Measurements from ENCODE around the gene TMEM25.
"Not testable (repeated sequence)": the region's sequence is repeated elsewhere in the genome, so short reads cannot be mapped to it uniquely, and the experiment has no call there.

Gene TMEM25

DNA sequence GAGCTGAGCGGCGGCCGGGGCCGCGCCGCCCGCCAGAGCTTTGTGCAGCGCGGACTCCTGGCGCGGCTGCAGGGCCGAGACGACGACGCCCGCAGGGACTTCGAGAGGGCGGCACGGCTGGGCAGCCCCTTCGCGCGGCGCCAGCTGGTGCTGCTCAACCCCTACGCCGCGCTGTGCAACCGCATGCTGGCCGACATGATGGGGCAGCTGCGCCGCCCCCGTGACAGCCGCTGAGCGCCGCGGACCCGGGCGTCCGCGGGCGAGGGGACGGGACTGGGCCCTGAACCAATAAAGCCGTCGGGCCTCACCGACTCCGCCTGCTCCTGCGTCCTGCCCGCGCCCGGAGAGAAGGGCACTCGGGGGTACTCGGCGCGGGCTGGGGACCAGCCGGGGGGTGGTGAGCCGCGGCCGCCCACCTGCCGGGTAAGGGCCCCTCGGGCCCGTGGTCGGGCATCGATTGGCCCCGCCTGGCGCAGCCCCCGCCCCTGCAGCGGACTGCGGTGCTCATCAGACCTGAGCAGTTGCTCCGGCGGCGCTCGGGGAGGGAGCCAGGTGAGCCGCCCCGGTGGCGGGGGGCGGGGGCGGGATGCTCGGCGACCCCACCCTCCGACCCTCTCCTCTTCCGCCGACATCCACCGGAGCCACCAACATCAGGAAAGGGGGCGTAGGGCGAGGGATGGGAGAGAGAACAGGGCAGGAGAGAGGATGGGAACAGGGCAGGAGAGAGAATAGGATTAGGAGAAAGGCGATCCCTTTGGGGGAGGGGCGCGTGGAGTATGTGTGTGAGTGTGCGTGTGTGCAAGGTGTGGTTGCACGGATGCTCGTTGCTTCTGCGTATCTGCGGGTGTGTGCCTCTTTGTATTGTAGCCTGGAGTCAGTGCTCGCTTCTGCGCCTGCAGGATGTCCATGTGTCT lies at the start of gene TMEM25:
TMEM25 (plus strand) TSS at position 510 of the 914 bp plus-strand sequence. CDS start 610 bp downstream, outside the sequence.
- peak; percentile 79 for DNase-seq

DNA sequence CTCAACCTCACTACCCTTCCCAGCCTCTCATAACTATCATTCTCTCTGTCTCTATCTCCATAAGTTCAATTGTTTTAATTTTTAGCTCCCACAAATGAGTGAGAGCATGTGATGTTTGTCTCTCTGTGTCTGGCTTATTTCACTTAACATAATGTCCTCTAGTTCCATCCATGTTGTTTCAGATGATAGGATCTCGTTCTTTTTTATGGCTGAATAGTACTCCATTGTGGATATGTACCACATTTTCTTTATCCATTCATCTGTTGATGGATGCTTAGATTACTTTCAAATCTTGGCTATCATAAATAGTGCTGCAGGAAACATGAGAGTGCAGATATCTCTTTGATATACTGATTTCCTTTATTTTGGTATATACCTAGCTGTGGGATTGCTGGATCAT lies 49.8 kb upstream of the TMEM25 start:
- not testable (repeated sequence) for DNase-seq

DNA sequence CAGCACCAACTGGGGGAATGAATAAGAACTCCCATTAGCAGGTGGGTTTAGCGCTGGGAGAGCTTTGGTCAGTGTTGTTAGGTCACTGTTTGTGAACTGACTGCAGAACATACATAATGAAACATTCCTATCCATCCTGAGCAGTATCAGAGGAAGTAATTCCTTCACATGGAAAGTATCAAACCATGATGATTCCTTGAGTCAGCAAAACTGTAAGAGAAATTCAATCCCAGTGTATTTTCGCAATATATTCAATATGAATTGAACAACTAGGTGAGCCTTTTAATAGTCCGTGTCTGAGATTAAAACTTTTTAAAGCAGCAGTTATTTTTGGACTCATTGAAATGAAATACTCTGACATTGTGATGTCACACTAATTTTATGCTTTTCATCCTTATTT lies 46.6 kb upstream of the TMEM25 start:
- no peak for DNase-seq

DNA sequence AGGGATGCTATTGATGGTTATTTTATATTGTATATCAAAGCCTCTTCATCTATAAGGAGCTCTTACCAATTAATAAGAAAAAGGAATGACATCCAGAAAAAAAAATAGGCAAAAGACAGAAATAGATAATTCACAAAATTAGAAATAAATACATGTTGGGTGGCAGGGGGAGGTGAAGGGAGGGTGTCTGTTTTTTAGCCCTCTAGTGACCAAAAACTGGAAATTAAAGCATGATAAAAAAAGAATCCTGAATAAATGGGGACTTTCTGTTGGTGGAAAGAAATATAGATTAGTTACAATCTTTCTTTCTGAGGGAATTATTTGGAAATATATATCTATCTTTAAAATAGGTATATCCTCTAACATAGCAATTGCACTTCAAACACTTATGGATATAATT lies 45.7 kb upstream of the TMEM25 start:
- DNase-seq, result no peak

DNA sequence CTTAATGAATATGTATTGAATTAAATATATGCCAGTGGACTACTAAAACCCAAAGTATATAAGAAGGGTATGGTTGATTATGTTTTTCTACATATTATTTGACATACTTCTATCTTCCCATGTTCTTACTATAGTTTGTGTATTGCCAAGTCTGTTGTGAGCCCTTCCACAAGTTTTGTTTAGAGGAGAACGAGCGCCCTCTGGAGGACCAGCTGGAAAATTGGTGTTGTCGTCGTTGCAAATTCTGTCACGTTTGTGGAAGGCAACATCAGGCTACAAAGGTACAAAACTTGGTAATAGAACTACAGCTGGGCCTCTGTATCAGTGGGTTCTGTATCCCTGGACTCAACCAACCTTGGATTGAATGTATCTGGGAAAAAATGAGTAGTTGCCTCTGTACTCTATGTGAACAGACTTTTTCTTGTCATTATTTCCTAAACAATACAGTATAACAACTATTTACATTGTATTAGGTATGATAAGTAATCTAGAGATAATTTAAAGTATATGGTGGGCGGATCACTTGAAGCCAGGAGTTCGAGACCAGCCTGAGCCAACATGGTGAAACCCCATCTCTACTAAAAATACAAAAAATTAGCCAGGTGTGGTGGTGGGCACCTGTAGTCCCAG lies 42.4 kb upstream of the TMEM25 start:
- peak; percentile 75 for DNase-seq

DNA sequence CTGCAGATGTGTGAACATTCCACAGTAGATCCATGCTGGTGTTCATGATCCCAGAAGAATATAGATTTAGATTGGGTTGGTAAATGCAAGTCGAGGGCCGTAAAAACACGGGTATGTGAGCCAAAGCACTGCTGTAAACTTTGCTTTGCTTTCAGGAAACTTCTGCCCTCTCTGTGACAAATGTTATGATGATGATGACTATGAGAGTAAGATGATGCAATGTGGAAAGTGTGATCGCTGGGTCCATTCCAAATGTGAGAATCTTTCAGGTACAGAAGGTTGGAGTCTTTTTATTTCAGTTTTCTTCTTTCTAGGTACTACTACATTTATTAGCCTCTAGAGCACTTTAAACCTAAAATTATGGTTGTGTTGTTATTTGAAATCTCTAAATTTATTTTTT lies 40.0 kb upstream of the TMEM25 start:
- DNase-seq, result no peak

DNA sequence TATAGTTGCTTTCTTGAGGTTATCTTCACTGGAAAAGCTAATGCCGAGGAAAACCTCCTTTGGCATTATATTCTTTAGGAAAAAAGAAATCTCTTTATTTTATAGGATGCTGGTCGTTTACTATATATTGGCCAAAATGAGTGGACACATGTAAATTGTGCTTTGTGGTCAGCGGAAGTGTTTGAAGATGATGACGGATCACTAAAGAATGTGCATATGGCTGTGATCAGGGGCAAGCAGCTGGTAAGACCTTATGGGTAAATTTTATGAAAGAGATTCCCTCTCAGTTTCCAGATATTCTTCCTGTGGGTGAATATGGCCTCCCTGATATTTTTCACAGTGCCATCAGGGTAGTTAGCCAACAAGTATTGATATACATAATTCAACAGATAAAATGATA lies 33.2 kb upstream of the TMEM25 start:
- DNase-seq, result no peak

DNA sequence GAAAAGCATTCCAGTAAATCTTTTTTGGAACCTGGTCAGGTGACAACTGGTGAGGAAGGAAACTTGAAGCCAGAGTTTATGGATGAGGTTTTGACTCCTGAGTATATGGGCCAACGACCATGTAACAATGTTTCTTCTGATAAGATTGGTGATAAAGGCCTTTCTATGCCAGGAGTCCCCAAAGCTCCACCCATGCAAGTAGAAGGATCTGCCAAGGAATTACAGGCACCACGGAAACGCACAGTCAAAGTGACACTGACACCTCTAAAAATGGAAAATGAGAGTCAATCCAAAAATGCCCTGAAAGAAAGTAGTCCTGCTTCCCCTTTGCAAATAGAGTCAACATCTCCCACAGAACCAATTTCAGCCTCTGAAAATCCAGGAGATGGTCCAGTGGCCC lies 27.8 kb upstream of the TMEM25 start:
- DNase-seq, result no peak

DNA sequence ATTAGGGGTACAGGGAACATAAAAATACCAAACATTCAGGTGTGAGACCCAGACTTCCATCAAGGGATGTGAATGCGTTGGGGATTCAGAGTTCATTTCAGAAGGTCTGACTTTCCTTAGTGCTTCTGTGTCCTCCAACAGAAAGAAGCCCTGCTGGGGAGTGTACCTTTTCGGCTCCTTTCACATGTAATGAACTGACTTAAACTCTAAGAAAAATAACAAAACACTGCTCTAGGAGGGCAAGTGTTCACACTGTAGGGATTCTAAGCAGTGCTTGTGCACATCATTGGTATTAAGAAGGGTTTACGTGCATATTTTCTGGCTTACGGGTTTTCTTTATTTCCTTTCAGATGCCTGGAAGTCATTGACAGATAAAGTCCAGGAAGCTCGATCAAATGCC lies 19.4 kb upstream of the TMEM25 start:
- DNase-seq, result no peak

DNA sequence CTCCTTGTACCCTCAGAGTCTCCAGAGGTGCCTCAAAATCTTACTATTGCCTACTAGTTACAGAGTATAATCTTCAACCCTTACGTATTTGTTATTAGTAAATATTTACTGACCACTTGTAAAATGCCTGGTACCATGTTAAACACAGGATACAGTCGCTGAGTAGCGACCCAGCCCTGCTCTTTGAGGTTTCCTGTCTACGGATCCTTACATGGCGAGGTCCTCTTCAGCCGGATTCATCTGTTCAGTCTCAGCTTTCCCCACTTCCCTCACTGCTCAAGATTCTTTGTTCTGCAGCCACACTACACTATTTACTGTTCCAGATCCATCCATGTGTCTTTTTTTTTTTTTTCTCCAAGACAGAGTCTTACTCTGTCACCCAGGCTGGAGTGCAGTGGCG lies 16.9 kb upstream of the TMEM25 start:
- DNase-seq, result no peak

DNA sequence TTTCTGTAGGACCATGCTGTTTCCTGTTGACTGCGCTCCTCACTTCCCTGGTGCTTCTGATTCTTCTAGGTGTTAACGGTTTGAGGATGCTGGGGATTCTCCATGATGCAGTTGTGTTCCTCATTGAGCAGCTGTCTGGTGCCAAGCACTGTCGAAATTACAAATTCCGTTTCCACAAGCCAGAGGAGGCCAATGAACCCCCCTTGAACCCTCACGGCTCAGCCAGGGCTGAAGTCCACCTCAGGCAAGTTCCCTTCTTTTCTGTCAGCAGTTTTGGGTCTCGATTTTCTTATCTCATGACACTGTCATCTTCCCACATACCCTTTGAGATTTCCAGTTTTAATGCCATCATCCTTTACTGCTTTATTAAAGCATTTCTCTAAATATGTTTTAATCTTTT lies 11.4 kb upstream of the TMEM25 start:
- no peak for DNase-seq

DNA sequence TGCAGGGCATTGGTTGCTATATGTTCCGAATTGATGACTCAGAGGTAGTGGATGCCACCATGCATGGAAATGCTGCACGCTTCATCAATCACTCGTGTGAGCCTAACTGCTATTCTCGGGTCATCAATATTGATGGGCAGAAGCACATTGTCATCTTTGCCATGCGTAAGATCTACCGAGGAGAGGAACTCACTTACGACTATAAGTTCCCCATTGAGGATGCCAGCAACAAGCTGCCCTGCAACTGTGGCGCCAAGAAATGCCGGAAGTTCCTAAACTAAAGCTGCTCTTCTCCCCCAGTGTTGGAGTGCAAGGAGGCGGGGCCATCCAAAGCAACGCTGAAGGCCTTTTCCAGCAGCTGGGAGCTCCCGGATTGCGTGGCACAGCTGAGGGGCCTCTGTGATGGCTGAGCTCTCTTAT lies 9.1 kb upstream of the TMEM25 start:
- DNase-seq, result no peak

DNA sequence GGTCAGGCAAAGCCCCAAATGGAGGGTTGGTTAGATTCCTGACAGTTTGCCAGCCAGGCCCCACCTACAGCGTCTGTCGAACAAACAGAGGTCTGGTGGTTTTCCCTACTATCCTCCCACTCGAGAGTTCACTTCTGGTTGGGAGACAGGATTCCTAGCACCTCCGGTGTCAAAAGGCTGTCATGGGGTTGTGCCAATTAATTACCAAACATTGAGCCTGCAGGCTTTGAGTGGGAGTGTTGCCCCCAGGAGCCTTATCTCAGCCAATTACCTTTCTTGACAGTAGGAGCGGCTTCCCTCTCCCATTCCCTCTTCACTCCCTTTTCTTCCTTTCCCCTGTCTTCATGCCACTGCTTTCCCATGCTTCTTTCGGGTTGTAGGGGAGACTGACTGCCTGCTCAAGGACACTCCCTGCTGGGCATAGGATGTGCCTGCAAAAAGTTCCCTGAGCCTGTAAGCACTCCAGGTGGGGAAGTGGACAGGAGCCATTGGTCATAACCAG lies 8.4 kb upstream of the TMEM25 start:
- no peak for DNase-seq

DNA sequence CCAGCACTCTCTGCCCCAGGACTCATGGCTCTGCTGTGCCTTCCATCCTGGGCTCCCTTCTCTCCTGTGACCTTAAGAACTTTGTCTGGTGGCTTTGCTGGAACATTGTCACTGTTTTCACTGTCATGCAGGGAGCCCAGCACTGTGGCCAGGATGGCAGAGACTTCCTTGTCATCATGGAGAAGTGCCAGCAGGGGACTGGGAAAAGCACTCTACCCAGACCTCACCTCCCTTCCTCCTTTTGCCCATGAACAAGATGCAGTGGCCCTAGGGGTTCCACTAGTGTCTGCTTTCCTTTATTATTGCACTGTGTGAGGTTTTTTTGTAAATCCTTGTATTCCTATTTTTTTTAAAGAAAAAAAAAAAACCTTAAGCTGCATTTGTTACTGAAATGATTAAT lies 6.6 kb upstream of the TMEM25 start:
- no peak for DNase-seq

DNA sequence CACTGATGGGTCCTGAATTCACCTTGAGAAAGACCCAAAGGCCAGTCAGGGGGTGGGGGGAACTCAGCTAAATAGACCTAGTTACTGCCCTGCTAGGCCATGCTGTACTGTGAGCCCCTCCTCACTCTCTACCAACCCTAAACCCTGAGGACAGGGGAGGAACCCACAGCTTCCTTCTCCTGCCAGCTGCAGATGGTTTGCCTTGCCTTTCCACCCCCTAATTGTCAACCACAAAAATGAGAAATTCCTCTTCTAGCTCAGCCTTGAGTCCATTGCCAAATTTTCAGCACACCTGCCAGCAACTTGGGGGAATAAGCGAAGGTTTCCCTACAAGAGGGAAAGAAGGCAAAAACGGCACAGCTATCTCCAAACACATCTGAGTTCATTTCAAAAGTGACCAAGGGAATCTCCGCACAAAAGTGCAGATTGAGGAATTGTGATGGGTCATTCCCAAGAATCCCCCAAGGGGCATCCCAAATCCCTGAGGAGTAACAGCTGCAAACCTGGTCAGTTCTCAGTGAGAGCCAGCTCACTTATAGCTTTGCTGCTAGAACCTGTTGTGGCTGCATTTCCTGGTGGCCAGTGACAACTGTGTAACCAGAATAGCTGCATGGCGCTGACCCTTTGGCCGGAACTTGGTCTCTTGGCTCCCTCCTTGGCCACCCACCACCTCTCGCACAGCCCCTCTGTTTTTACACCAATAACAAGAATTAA lies 6.1 kb upstream of the TMEM25 start:
- DNase-seq, result no peak

DNA sequence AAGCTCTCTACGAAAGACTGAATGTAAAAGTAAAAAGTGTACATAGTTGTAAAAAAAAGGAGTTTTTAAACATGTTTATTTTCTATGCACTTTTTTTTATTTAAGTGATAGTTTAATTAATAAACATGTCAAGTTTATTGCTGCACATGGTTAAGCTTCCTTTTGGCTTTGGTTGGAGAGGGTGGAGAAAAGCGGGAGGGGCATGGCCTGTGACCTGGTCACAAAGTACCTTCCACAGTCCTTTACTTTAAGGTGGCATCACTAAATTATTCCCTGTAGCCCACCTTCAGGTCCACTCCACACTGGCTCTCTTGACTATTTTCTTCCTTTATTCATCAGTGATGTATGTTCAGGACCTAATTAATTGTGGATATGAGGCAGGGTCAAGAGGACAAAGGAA lies 4.3 kb upstream of the TMEM25 start:
- no peak for DNase-seq

DNA sequence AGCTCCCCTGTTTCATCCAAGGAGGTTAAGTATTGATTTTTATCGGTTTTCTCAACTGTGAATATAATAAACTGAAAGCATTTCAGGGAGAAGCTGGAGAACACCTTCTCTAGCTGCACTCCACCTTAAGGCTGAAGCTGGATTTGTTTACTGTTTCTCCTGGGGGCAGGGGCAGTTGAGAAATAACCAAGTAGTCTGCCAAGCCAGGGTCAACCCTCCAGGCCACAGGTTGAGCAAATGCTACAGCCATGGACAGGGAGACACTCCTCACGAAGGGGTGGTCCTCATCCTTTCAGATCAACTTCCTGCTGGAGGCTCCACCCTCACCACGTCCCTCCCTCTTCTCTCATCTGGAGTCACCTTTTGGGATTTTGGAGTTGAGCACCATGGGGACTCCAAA lies 3.9 kb upstream of the TMEM25 start, which contains the start of gene TTC36:
TTC36 (plus strand) TSS at position 366 of the 400 bp plus-strand sequence; CDS start at position 387, 21 bp downstream.
- no peak for DNase-seq

DNA sequence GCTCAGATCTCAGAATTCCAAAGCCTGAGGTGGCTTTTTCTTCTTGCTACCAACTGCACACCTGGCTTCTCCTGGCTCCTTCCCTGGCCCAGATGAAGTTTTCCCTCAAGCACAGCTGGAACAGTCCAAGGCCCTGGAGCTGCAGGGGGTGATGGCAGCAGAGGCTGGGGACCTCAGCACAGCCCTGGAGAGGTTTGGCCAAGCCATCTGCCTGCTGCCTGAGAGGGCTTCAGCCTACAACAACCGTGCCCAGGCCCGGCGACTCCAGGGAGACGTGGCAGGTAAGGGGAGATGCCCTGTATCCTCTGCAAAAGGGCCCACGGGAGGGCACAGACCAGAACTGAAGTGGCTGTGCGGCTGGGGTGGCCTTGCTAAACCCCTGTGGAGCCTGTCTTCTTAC lies 2.5 kb upstream of the TMEM25 start:
- DNase-seq, result no peak

DNA sequence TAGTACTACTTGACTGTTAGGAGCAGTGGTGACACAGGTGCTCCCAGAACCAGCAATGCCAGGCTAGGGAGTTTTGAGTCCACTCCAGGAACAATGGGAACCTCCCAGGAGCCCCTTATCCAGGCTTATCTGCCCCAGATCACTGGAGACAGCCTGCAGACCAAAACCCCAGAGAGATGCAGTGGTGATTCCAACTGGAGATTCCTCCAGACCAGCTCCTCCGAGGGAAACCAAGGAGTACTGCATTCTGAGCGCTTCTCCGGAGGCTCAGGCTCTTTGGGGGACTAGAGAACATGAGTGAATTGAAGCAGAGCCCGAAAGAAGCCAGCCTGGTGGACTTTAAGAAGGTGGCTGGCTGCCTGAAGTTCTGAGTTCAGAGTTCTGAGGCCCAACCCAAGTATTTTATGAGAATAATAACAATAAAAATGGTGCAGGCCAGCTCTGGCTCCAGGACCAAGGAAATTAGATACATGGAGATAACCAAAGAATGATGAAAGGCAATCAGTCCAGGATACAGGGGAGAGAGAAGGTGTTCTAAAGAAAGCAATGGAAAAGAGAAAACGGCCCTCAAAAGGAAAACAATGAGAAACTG lies 1.3 kb upstream of the TMEM25 start:
- no peak for DNase-seq

DNA sequence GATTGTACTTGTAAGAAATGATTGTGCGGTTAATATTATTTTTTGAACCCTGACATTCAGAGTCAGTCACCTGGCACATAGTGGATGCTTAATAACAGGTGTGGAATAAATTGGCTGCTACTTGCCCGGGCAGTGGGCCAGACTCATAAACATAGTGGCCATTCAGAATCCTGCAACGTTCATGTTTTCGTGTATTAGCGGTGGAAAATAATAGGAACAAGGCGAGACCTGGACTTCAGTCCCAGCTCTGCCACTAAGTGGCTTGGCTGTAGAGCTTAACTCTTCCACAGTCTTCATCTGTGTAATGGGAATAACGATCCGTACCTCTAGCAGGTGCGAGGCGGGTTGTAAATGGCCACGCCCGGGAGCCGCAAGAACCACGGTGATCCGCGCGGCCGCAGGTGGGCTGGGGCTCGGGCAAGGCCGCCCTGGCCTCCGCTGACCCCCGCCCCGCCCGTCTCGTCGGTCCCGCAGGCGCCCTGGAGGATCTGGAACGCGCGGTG lies 761 bp upstream of the TMEM25 start:
- DNase-seq, result no peak

DNA sequence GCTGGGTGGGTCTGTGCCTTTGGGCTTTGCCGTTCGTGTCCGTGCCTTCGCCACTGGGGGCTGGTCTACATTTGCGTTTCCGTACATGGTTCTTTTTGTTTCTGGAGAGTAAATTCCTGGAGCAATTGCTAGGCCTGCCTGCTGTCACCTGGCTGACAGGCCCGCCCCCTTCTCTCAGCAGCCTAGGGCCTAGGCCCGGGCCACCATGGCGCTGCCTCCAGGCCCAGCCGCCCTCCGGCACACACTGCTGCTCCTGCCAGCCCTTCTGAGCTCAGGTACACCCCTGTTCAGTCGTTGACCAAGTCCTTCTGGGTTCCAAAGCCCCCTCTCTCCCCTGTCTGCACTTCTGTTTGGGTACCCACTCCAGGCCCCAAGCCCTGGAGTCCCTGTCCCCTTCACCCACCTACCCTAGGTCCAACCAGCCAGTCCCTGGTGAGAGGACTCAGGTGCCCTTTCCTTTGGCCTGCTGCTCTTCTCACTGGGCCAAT lies 649 bp downstream of the TMEM25 start:
- no peak for DNase-seq

DNA sequence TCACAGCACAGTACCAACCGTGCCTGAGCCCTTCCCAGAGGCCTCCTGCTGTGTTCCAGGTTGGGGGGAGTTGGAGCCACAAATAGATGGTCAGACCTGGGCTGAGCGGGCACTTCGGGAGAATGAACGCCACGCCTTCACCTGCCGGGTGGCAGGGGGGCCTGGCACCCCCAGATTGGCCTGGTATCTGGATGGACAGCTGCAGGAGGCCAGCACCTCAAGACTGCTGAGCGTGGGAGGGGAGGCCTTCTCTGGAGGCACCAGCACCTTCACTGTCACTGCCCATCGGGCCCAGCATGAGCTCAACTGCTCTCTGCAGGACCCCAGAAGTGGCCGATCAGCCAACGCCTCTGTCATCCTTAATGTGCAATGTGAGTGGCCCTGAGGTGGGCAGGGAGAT lies 1.1 kb downstream of the TMEM25 start:
- DNase-seq, result no peak

Data from left hindlimb (tissue), 1 donor.